ENCODE data around the gene SLC24A3. TPM values are rescaled to one million over a fixed set of nuclear protein-coding genes. Genes with fewer than 3 reads are reported as not detected.
A peak's percentile ranks its signal among the peaks of the same experiment; 100 is the strongest.

The SLC24A3 gene
- total RNA-seq, 1 donor from 2014 or later: 14.0 TPM

GRCh38 chr20:19185083-19185482, 27.4 kb upstream of the SLC24A3 start:
- DNase-seq (ENCODE audit: extremely low spot score, unreplicated experiment): no peak
- TF ChIP-seq CTCF (conservative IDR thresholded peaks at IDR 0.05): no peak
- H3K9me3 Mint-ChIP-seq: no peaks in the 10 kb centered on the region
- H3K27me3 Mint-ChIP-seq: peaks cover 2% of the 10 kb centered on the region
- no peak overlapping the region for H3K27ac Mint-ChIP-seq
- no peaks in the 10 kb centered on the region for H3K36me3 Mint-ChIP-seq
- no peaks in the 10 kb centered on the region for H3K4me1 Mint-ChIP-seq (ENCODE audit: unreplicated experiment)
- no peak overlapping the region for H3K4me3 Mint-ChIP-seq

GRCh38 chr20:19193349-19193748, 19.1 kb upstream of the SLC24A3 start:
- Mint-ChIP-seq H3K4me3 (no peak overlapping the region), H3K27me3 (no peaks in the 10 kb centered on the region), H3K36me3 (no peaks in the 10 kb centered on the region), H3K27ac (no peak overlapping the region), H3K9me3 (no peaks in the 10 kb centered on the region), H3K4me1 (ENCODE audit: unreplicated experiment) (no peaks in the 10 kb centered on the region)
- no peak for DNase-seq (ENCODE audit: extremely low spot score, unreplicated experiment)
- no peak for TF ChIP-seq CTCF (conservative IDR thresholded peaks at IDR 0.05)

GRCh38 chr20:19205981-19206396, 6.5 kb upstream of the SLC24A3 start:
- Mint-ChIP-seq H3K27ac (no peak overlapping the region), H3K27me3 (peaks cover 15% of the 10 kb centered on the region), H3K4me1 (ENCODE audit: unreplicated experiment) (peaks cover 16% of the 10 kb centered on the region), H3K9me3 (peaks cover 11% of the 10 kb centered on the region), H3K4me3 (no peak overlapping the region), H3K36me3 (no peaks in the 10 kb centered on the region)
- TF ChIP-seq CTCF (conservative IDR thresholded peaks at IDR 0.05): peak; percentile 95
- DNase-seq (ENCODE audit: extremely low spot score, unreplicated experiment): peak; percentile 82

- DNase-seq (ENCODE audit: extremely low spot score, unreplicated experiment): no peak
- Mint-ChIP-seq H3K4me3 (no peak overlapping the region), H3K27me3 (peaks cover 19% of the 10 kb centered on the region), H3K9me3 (peaks cover 11% of the 10 kb centered on the region), H3K36me3 (no peaks in the 10 kb centered on the region), H3K27ac (no peak overlapping the region), H3K4me1 (ENCODE audit: unreplicated experiment) (peaks cover 16% of the 10 kb centered on the region)
- TF ChIP-seq CTCF (conservative IDR thresholded peaks at IDR 0.05): no peak
These were observed 4.9 kb upstream of the SLC24A3 start for GRCh38 chr20:19207541-19207940.

GRCh38 chr20:19210391-19211155, 1.9 kb upstream of the SLC24A3 start:
- Mint-ChIP-seq H3K4me1 (ENCODE audit: unreplicated experiment) (peaks cover 16% of the 10 kb centered on the region), H3K27me3 (peaks cover 43% of the 10 kb centered on the region), H3K9me3 (no peaks in the 10 kb centered on the region), H3K4me3 (peak overlapping the region; percentile 84), H3K27ac (peak overlapping the region; percentile 37), H3K36me3 (no peaks in the 10 kb centered on the region)
- no peak for DNase-seq (ENCODE audit: extremely low spot score, unreplicated experiment)
- TF ChIP-seq CTCF (conservative IDR thresholded peaks at IDR 0.05): no peak

Measured in type B pancreatic cell (in vitro differentiated cells).